8988T (cell line): Measurements from ENCODE around the gene PLCB1.

Source experiments
- DNase-seq: peaks from one replicate; pipeline ENCODE4 v3.0.0; 2011

The PLCB1 gene

DNA sequence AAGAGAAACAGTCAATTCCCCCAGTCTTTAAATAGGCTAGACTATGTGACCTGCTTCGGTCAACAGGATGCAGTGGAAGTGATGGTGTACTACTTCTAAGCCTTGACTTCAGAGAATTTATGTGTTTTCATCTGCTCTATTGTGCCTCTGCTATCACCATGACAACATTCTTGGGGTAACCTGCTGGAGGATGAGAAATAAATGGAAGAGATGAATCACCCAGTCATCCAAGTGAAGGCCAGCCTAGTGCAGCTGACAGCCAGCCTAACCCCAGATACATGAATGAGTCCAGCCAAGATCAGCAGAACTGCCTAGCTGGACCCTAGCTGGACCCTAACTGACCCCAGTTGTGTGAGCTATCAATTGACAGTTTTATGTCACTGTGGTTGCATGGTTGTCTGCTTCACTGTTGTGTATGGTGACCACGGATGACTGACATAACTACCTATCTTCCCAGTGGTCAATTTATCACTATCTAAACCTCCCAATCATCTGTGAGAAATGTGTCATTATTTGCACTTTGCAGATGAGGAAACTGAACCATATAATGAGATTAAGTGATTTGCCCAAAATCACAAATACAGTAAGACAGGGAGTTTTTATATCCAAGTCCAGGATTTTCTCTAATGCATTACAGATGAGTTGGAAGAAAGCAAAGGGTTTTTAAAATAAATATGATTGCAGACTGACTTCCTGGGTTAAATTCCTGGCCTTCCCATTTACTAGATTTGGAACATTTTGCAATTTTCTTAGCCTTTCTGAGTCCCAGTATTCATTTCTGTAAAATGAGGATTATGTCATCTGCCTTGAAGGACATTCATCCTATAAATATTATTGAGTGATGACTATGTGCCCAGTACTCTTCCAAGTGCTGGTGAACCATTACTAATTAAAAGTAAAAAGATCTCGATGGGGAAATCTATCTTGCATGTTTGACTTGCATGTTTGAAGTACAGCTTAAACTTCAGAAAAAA is 800.4 kb downstream of the PLCB1 start:
- DNase-seq = no peak

DNA sequence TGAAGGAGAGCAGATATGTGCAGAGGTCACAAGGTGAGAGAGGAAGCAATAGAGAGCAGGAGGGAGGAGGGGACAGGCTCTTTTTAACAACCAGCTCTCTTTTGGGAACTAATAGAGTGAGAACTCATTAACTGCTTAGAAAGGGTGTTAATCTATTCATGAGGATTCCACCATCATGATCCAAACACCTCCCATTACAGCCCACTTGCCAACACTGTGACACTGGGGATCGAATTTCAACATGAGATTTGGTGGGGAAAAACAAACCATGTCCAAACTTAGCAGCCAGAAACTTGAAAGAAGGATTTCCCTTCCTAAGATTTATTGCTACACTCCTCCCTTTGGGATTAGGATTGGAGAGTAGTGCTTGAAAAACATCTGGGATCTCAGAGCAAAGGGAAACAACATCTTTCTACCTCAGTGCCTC is 801.3 kb downstream of the PLCB1 start:
- DNase-seq = no peak

DNA sequence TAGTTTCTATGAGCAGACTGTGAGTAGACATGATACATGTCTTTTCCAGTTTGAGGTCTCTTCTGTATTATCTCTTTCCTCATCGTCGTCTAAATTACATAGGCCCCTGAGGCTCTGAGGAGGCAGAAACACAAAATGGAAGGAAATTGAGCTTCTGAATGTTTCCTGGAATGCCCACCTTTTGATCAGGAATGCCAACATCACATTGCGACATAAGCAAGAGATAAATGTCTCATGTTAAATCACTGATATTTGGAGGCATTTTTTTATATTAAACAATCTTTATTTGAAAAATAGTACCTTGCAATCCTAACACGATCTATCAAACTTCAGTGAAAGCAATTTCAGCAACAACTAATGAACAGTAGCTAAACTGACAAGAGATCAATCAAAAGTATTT is 802.3 kb downstream of the PLCB1 start:
- no peak for DNase-seq
